ENCODE measurements around the gene TAL1.

Gene TAL1

DNA sequence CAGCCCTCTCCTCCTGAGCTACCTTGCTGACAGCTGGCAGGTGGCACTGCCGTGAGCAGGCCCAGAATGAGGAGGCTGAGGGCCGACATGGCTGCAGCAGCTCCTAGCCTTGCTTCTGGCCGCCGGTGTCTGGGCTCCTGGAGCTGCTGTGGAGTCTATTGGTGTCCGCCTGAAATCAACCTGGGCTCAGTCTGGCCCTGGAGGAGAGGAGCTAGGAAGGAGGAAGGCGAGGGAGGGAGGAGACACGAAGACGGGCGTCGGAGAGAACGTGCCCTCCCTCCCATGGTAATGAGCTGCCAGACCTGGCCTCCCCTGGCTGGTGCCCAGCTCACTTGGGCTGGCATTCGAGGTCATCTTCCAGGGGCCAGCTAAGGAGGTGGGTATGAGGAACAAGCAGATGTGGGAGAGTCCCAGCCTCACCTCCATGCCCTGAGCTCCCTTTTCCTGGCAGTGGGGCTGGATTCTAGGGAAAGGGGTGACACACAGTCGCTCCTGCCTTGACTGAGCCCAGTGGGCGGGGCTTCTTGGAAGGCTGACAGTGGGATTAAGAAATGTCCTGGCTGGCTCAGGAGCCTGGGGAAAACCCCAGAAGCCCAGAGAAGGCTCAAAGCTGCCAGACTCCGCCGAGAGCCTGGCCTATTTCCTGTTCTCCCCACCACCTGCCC is 42.0 kb downstream of the TAL1 start, which contains the start of gene PDZK1IP1:
PDZK1IP1 (minus strand) TSS at position 193 of the 665 bp plus-strand sequence; CDS start at position 89, 104 bp downstream.
- Histone ChIP-seq H3K79me2 (ENCODE audit: insufficient read depth, low read length) (no peaks in the 10 kb centered on the region), H4K20me1 (ENCODE audit: insufficient read depth, low read length) (no peaks in the 10 kb centered on the region), H3K4me3 (ENCODE audit: low read depth, low read length, poor library complexity, severe bottlenecking) (no peak within 1 kb of the TSS), H3F3A (ENCODE audit: insufficient read depth, low read length) (no peaks in the 10 kb centered on the region), H3K9me3 (ENCODE audit: low read length) (no peaks in the 10 kb centered on the region), H3K27ac (ENCODE audit: low read depth, low read length, poor library complexity, severe bottlenecking) (no peak within 1 kb of the TSS), H3K4me1 (ENCODE audit: insufficient read depth, low read length, severe bottlenecking) (no peaks in the 10 kb centered on the region), H3K9ac (ENCODE audit: low read length) (no peak within 1 kb of the TSS), H3K4me2 (ENCODE audit: low read length) (no peak within 1 kb of the TSS), H2AFZ (ENCODE audit: low read length) (no peak within 1 kb of the TSS), H3K36me3 (ENCODE audit: insufficient read depth, low read length) (no peaks in the 10 kb centered on the region), H3K9me2 (ENCODE audit: low read depth, low read length) (no peaks in the 10 kb centered on the region), H3K27me3 (ENCODE audit: insufficient read depth, low read length) (no peaks in the 10 kb centered on the region; the same call in 1 of the 2 replicates)
- TF ChIP-seq EZH2 (IDR thresholded peaks at IDR 0.05; ENCODE audit: borderline replicate concordance, low read length), result no peak
- TF ChIP-seq, protein P1, sequence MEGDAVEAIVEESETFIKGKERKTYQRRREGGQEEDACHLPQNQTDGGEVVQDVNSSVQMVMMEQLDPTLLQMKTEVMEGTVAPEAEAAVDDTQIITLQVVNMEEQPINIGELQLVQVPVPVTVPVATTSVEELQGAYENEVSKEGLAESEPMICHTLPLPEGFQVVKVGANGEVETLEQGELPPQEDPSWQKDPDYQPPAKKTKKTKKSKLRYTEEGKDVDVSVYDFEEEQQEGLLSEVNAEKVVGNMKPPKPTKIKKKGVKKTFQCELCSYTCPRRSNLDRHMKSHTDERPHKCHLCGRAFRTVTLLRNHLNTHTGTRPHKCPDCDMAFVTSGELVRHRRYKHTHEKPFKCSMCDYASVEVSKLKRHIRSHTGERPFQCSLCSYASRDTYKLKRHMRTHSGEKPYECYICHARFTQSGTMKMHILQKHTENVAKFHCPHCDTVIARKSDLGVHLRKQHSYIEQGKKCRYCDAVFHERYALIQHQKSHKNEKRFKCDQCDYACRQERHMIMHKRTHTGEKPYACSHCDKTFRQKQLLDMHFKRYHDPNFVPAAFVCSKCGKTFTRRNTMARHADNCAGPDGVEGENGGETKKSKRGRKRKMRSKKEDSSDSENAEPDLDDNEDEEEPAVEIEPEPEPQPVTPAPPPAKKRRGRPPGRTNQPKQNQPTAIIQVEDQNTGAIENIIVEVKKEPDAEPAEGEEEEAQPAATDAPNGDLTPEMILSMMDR (IDR thresholded peaks at IDR 0.05; ENCODE audit: low read length), result no peak

GRCh38 chr1:47188791-47189785 is 42.9 kb downstream of the TAL1 start:
- H3K9me2 ChIP-seq (ENCODE audit: low read depth, low read length), result no peaks in the 10 kb centered on the region
- no peaks in the 10 kb centered on the region for H3K36me3 ChIP-seq (ENCODE audit: insufficient read depth, low read length)
- no peak overlapping the region for H3K4me2 ChIP-seq (ENCODE audit: low read length)
- TF ChIP-seq EZH2 (IDR thresholded peaks at IDR 0.05; ENCODE audit: borderline replicate concordance, low read length), result no peak
- no peaks in the 10 kb centered on the region for H3K9me3 ChIP-seq (ENCODE audit: low read length)
- no peak overlapping the region for H3K9ac ChIP-seq (ENCODE audit: low read length)
- no peaks in the 10 kb centered on the region for H3F3A ChIP-seq (ENCODE audit: insufficient read depth, low read length)
- no peaks in the 10 kb centered on the region for H4K20me1 ChIP-seq (ENCODE audit: insufficient read depth, low read length)
- H3K27ac ChIP-seq (ENCODE audit: low read depth, low read length, poor library complexity, severe bottlenecking), result no peak overlapping the region
- H3K4me1 ChIP-seq (ENCODE audit: insufficient read depth, low read length, severe bottlenecking), result no peaks in the 10 kb centered on the region
- no peak overlapping the region for H3K4me3 ChIP-seq (ENCODE audit: low read depth, low read length, poor library complexity, severe bottlenecking)
- H2AFZ ChIP-seq (ENCODE audit: low read length), result no peak overlapping the region
- H3K79me2 ChIP-seq (ENCODE audit: insufficient read depth, low read length), result no peaks in the 10 kb centered on the region
- H3K27me3 ChIP-seq (ENCODE audit: insufficient read depth, low read length), result no peaks in the 10 kb centered on the region; the same call in 1 of the 2 replicates

GRCh38 chr1:47187926-47188250 is 44.1 kb downstream of the TAL1 start:
- Histone ChIP-seq H3K9me3 (ENCODE audit: low read length) (no peaks in the 10 kb centered on the region), H3K4me3 (ENCODE audit: low read depth, low read length, poor library complexity, severe bottlenecking) (no peak overlapping the region), H3K27ac (ENCODE audit: low read depth, low read length, poor library complexity, severe bottlenecking) (no peak overlapping the region), H3K9me2 (ENCODE audit: low read depth, low read length) (no peaks in the 10 kb centered on the region), H3K4me1 (ENCODE audit: insufficient read depth, low read length, severe bottlenecking) (no peaks in the 10 kb centered on the region), H3F3A (ENCODE audit: insufficient read depth, low read length) (no peaks in the 10 kb centered on the region), H4K20me1 (ENCODE audit: insufficient read depth, low read length) (no peaks in the 10 kb centered on the region), H2AFZ (ENCODE audit: low read length) (no peak overlapping the region), H3K27me3 (ENCODE audit: insufficient read depth, low read length) (no peaks in the 10 kb centered on the region; the same call in 1 of the 2 replicates), H3K36me3 (ENCODE audit: insufficient read depth, low read length) (no peaks in the 10 kb centered on the region), H3K9ac (ENCODE audit: low read length) (no peak overlapping the region), H3K4me2 (ENCODE audit: low read length) (no peak overlapping the region), H3K79me2 (ENCODE audit: insufficient read depth, low read length) (no peaks in the 10 kb centered on the region)
- no peak for TF ChIP-seq EZH2 (IDR thresholded peaks at IDR 0.05; ENCODE audit: borderline replicate concordance, low read length)
- TF ChIP-seq, protein P1 (IDR thresholded peaks at IDR 0.05; ENCODE audit: low read length), result no peak

Measured in OCI-LY1 (cell line).